C4-2B (cell line): Measurements from ENCODE around the gene KCNT2.
A peak's percentile ranks its signal among the peaks of the same experiment; 100 is the strongest.

Experiments used
- H3K27ac ChIP-seq: fragments of 450-650 bp; 2 replicates; pipeline ENCODE4 v1.5.1; 2017
- CTCF ChIP-seq: fragments of 450-650 bp; conservative IDR thresholded peaks from 2 replicates; pipeline ENCODE4 v1.5.1; 2017; ENCODE audit warnings: mild to moderate bottlenecking
- ZFX ChIP-seq: fragments of 450-650 bp; IDR thresholded peaks from 2 replicates; pipeline ENCODE4 v1.6.1; 2017

Gene KCNT2

GRCh38 chr1:196427976-196428734, 180.1 kb downstream of the KCNT2 start:
- TF ChIP-seq ZFX (no peak), CTCF (no peak)
- no peak overlapping the region for H3K27ac ChIP-seq

GRCh38 chr1:196425513-196425912, 182.7 kb downstream of the KCNT2 start:
- H3K27ac ChIP-seq: no peak overlapping the region
- TF ChIP-seq CTCF: 0 out of 2 replicates have a peak, but pooled peaks have one; percentile 9
- no peak for TF ChIP-seq ZFX

GRCh38 chr1:196423612-196424011, 184.6 kb downstream of the KCNT2 start:
- H3K27ac ChIP-seq: no peak overlapping the region
- TF ChIP-seq ZFX (no peak), CTCF (no peak)

- TF ChIP-seq ZFX (no peak), CTCF (no peak)
- H3K27ac ChIP-seq: no peak overlapping the region
Measured at GRCh38 chr1:196418772-196419171, 189.5 kb downstream of the KCNT2 start.

GRCh38 chr1:196415978-196416377, 192.3 kb downstream of the KCNT2 start:
- TF ChIP-seq ZFX: no peak
- no peak for TF ChIP-seq CTCF
- no peak overlapping the region for H3K27ac ChIP-seq

GRCh38 chr1:196412326-196412725, 195.9 kb downstream of the KCNT2 start:
- H3K27ac ChIP-seq: no peak overlapping the region
- TF ChIP-seq CTCF (no peak), ZFX (no peak)

GRCh38 chr1:196410768-196411167, 197.5 kb downstream of the KCNT2 start:
- H3K27ac ChIP-seq: no peak overlapping the region
- TF ChIP-seq CTCF: no peak
- TF ChIP-seq ZFX: no peak
